HCT116 (cell line): ENCODE results near the gene GFPT2. TPM values are rescaled to one million over a fixed set of nuclear protein-coding genes. Genes with fewer than 3 reads are reported as not detected.

Source experiments
- ATAC-seq: fragments of 200-7000 bp; cut with Tn5 transposase; 2 replicates; pipeline ENCODE4 v1.9.1; 2020; ENCODE audit warnings: mild to moderate bottlenecking, moderate library complexity
- BruUV-seq: library from RNA; stranded (reverse); fragments of 400-500 nt; replicated peaks from 2 replicates; lab custom pipeline; 2021; lab: Mats Ljungman, UMichigan
- CTCF ChIA-PET: fragments of 300-600 bp; sonication (Branson Sonifier 250); formaldehyde crosslinking; loops from one replicate; lab custom pipeline; 2021; ENCODE audit warnings: antibody characterized with exemption; lab: Charles Lee
- POLR2A ChIA-PET: fragments of 300-600, 350-600 bp; sonication (Branson Sonifier 250); formaldehyde crosslinking; loops from one replicate; lab custom pipeline; 2021; ENCODE audit warnings: antibody characterized with exemption; lab: Charles Lee
- RAD21 ChIA-PET, 2 experiments: fragments of 300-600 bp; sonication (Branson Sonifier 250); formaldehyde crosslinking; loops; one replicate each; lab custom pipeline; 2023; ENCODE audit warnings: low total read pairs in 2 of 2; ENCODE audit not compliant: uncharacterized antibody in 2 of 2, unreplicated experiment in 2 of 2, low non-redundant PET in 1 of 2; lab: Charles Lee
- DNase-seq: peaks from one replicate; pipeline ENCODE4 v3.0.0-alpha.2; 2010; ENCODE audit warnings: low read depth, low spot score
- H2AFZ ChIP-seq: fragments of 200-600 bp; shearing (Covaris generic), sonication (generic); 2 replicates; pipeline ENCODE4 v1.6.1; 2017; ENCODE audit warnings: low read depth, mixed run types, mixed read lengths, antibody characterized with exemption, low read length; ENCODE audit not compliant: poor library complexity, severe bottlenecking
- H3K27ac ChIP-seq: 2 replicates; pipeline ENCODE4 v1.5.1; 2012; ENCODE audit warnings: low read depth, low read length
- H3K27me3 ChIP-seq: fragments of 200-600 bp; sonication (generic); 2 replicates; pipeline ENCODE4 v1.6.1; 2016; ENCODE audit warnings: mixed run types, low read length, mixed read lengths; ENCODE audit not compliant: insufficient read depth
- H3K36me3 ChIP-seq, 2 experiments: fragments of 200-500 bp in 1 of 2; fragments of 200-600 bp in 1 of 2; sonication (Bioruptor generic) in 1 of 2; sonication (generic) in 1 of 2; 2 replicates each; pipeline versions ENCODE4 v1.5.1 to v1.6.1; 2014 to 2016; ENCODE audit warnings: low read length in 2 of 2, inconsistent platforms in 1 of 2, mixed read lengths in 1 of 2, mixed run types in 1 of 2; ENCODE audit not compliant: insufficient read depth in 2 of 2, control insufficient read depth in 1 of 2
- H3K4me1 ChIP-seq, 2 experiments: fragments of 200-600 bp in 1 of 2; sonication (generic) in 1 of 2; 2 replicates each; pipeline versions ENCODE4 v1.5.1 to v1.6.1; 2012 to 2017; ENCODE audit warnings: low read length in 2 of 2, inconsistent platforms in 1 of 2, mild to moderate bottlenecking in 1 of 2, mixed read lengths in 1 of 2, mixed run types in 1 of 2, moderate library complexity in 1 of 2; ENCODE audit not compliant: insufficient read depth in 2 of 2, control insufficient read depth in 1 of 2
- H3K4me2 ChIP-seq: fragments of 200-600 bp; sonication (generic); 2 replicates; pipeline ENCODE4 v1.6.1; 2017; ENCODE audit warnings: mixed run types, low read length, mixed read lengths
- H3K4me3 ChIP-seq, 2 experiments: fragments of 200-600 bp in 1 of 2; sonication (generic) in 1 of 2; replicated peaks in 1 of 2; 2 replicates each; pipeline ENCODE4 v1.5.1; 2011 to 2016; ENCODE audit warnings: low read length in 2 of 2, control low read depth in 1 of 2, low read depth in 1 of 2, mild to moderate bottlenecking in 1 of 2, mixed read lengths in 1 of 2, mixed run types in 1 of 2
- H3K79me2 ChIP-seq: fragments of 200-600 bp; sonication (generic); 2 replicates; pipeline ENCODE4 v1.6.1; 2017; ENCODE audit warnings: mild to moderate bottlenecking, mixed run types, low read length, moderate library complexity, mixed read lengths; ENCODE audit not compliant: insufficient read depth
- H3K9ac ChIP-seq: fragments of 200-600 bp; sonication (generic); 2 replicates; pipeline ENCODE4 v1.6.1; 2016; ENCODE audit warnings: low read length, mixed read lengths
- H3K9me2 ChIP-seq: fragments of 200-600 bp; sonication (generic), shearing (Covaris generic); 2 replicates; pipeline ENCODE4 v1.6.1; 2017; ENCODE audit warnings: mixed run types, mild to moderate bottlenecking, moderate library complexity; ENCODE audit not compliant: insufficient read depth
- H3K9me3 ChIP-seq, 2 experiments: fragments of 200-500 bp in 1 of 2; fragments of 200-600 bp in 1 of 2; sonication (Bioruptor generic) in 1 of 2; sonication (generic) in 1 of 2; 2 replicates each; pipeline ENCODE4 v1.6.1; 2014 to 2017; ENCODE audit warnings: low read length in 2 of 2, mixed read lengths in 2 of 2, inconsistent platforms in 1 of 2, low read depth in 1 of 2, mild to moderate bottlenecking in 1 of 2, mixed run types in 1 of 2, moderate library complexity in 1 of 2; ENCODE audit not compliant: control insufficient read depth in 1 of 2, insufficient read depth in 1 of 2
- H4K20me1 ChIP-seq: fragments of 200-600 bp; sonication (generic), shearing (Covaris generic); 2 replicates; pipeline ENCODE4 v1.6.1; 2017; ENCODE audit warnings: mixed run types, mild to moderate bottlenecking, moderate library complexity; ENCODE audit not compliant: insufficient read depth
- ATF3 ChIP-seq: IDR thresholded peaks from 2 replicates; pipeline ENCODE4 v1.6.1; 2012
- CEBPB ChIP-seq: IDR thresholded peaks from 2 replicates; pipeline ENCODE4 v1.6.1; 2012; ENCODE audit warnings: low read depth
- EZH2 ChIP-seq: fragments of 200-600 bp; sonication (generic); IDR thresholded peaks from 2 replicates; pipeline ENCODE4 v1.6.1; 2017; ENCODE audit warnings: antibody characterized with exemption, mixed run types
- FOSL1 ChIP-seq: IDR thresholded peaks from 2 replicates; pipeline ENCODE4 v1.6.1; 2012; ENCODE audit warnings: low read depth
- JUND ChIP-seq: IDR thresholded peaks from 2 replicates; pipeline ENCODE4 v1.6.1; 2012
- POLR2AphosphoS5 ChIP-seq: IDR thresholded peaks from 2 replicates; pipeline ENCODE4 v1.6.1; 2011; ENCODE audit warnings: mild to moderate bottlenecking, low read depth, low read length, moderate library complexity
- SIN3A ChIP-seq: IDR thresholded peaks from 2 replicates; pipeline ENCODE4 v1.6.1; 2012; ENCODE audit warnings: low read depth
- SRF ChIP-seq: IDR thresholded peaks from 2 replicates; pipeline ENCODE4 v1.6.1; 2012; ENCODE audit warnings: low read depth
- ZBTB33 ChIP-seq: IDR thresholded peaks from 2 replicates; pipeline ENCODE4 v1.6.1; 2011; ENCODE audit warnings: mild to moderate bottlenecking, low read length, moderate library complexity; ENCODE audit not compliant: insufficient replicate concordance; ENCODE audit errors: extremely low read depth
- intact Hi-C: fragments of 100-400 bp; cut with micrococcal nuclease; formaldehyde crosslinking; loops from 2 replicates; pipeline ENCODE4 v1.10.0; 2022
- total RNA-seq: library from RNA; stranded (reverse); gene quantifications from one replicate; pipeline ENCODE4 v1.2.1, GENCODE V29; 2021; ENCODE audit not compliant: unreplicated experiment

Gene GFPT2
- total RNA-seq, 1 experiment from 2014 or later = 16.1 TPM

DNA sequence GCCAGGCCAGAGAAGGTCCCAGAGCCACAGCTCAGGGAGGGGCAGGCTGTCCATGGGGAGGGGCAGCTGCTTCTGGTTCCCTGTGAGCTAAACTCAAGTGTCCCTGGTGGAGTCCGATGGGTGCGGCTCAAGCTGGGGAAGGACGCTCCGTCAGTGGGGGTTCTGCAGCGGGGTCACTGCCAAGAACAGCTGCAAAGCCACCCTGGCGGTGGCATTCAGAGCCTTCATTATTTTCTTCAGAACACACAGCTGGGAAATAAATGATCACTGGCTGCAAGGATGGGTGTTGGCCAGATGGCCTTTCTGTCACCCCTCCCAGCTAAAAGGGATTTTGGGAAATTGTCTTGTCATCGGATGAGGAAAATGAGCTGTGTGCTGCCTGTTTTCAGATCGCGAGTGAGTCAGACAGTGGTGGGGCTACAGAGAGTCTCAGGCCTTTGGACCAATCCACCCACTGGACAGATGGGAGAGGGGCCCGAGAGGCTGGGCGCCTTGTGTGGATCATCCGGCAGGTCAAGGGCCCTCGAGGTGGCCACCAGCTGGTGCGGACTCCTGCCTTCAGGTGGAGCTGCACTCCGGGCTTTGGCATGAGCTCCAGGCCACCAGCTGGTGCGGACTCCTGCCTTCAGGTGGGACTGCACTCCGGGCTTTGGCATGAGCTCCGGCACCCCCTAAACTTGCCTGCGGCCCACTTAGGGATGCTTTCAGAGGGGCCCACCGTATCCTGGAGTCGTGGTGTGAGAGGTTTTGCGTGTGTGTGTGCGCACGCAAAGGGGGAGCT, 17.9 kb upstream of the GFPT2 start:
- Histone ChIP-seq H3K27me3 (no peaks in the 10 kb centered on the region), H3K9me3 (no peaks in the 10 kb centered on the region), H3K9me2 (no peaks in the 10 kb centered on the region), H2AFZ (no peak overlapping the region), H4K20me1 (no peaks in the 10 kb centered on the region), H3K27ac (no peak overlapping the region), H3K79me2 (no peaks in the 10 kb centered on the region), H3K4me2 (no peak overlapping the region), H3K9ac (no peak overlapping the region), H3K4me1 (no peaks in the 10 kb centered on the region), H3K4me3 (no peak overlapping the region), H3K36me3 (no peaks in the 10 kb centered on the region)
- CTCF ChIA-PET = interaction anchor here (1.0 to 1.5 kb wide), 2 partner anchors 40 to 100 kb away, joined by 3 read pairs; no protein-coding TSS in a partner anchor
- intact Hi-C loops = no loop called here
- no TSS peak for BruUV-seq
- ATAC-seq = no peak
- POLR2A ChIA-PET = no interaction called here
- RAD21 ChIA-PET = no interaction called here
- no peak for DNase-seq
- TF ChIP-seq CEBPB (no peak), ZBTB33 (no peak), SIN3A (no peak), EZH2 (no peak), FOSL1 (no peak), POLR2AphosphoS5 (no peak), ATF3 (no peak), JUND (no peak), SRF (no peak)
